ENCODE data around the gene ENTHD1.

ENTHD1 gene

GRCh38 chr22:39872548-39872947 lies 21.0 kb downstream of the ENTHD1 start:
- no peak for TF ChIP-seq CTCF (IDR thresholded peaks at IDR 0.05)

GRCh38 chr22:39871008-39871798 lies 22.4 kb downstream of the ENTHD1 start:
- TF ChIP-seq CTCF (IDR thresholded peaks at IDR 0.05), result no peak

GRCh38 chr22:39868741-39869140 lies 24.8 kb downstream of the ENTHD1 start:
- TF ChIP-seq CTCF (IDR thresholded peaks at IDR 0.05), result no peak

DNA sequence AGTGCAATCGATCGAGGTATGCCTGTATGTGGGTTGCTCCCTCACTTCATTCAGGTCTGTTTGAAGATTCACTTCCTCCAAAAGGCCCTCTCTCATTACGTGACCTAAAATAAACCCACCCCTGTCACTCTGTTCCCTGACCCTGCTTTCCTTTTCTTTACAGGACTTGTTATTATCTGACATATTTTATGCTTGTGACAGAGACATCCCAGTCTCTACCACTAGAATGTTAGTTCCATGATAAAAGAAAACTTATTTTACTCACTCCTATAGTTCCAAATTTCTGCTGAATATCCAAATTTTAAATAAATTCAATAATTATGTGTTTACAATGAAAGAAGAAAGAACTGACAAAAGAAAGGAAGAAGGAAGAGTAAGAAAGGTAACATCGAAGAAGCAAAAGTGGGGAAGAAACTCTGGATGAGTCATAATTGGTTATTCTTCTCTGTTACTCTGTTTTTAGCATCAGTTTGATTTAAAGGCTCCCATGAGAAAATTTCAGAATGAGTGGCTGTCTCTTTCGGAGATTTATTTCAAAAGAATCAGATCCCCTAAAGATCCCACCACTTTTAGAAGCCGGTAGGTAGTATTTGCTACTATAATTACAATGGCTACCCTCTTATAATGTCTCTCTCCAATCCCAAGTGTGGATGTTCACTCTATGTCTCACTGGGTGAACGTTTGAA lies 33.5 kb downstream of the ENTHD1 start:
- no peak for TF ChIP-seq CTCF (IDR thresholded peaks at IDR 0.05)

- no peak for TF ChIP-seq CTCF (IDR thresholded peaks at IDR 0.05)
These were observed 37.0 kb downstream of the ENTHD1 start for GRCh38 chr22:39856588-39856987.

GRCh38 chr22:39852799-39853198 lies 40.8 kb downstream of the ENTHD1 start:
- TF ChIP-seq CTCF (IDR thresholded peaks at IDR 0.05), result no peak

DNA sequence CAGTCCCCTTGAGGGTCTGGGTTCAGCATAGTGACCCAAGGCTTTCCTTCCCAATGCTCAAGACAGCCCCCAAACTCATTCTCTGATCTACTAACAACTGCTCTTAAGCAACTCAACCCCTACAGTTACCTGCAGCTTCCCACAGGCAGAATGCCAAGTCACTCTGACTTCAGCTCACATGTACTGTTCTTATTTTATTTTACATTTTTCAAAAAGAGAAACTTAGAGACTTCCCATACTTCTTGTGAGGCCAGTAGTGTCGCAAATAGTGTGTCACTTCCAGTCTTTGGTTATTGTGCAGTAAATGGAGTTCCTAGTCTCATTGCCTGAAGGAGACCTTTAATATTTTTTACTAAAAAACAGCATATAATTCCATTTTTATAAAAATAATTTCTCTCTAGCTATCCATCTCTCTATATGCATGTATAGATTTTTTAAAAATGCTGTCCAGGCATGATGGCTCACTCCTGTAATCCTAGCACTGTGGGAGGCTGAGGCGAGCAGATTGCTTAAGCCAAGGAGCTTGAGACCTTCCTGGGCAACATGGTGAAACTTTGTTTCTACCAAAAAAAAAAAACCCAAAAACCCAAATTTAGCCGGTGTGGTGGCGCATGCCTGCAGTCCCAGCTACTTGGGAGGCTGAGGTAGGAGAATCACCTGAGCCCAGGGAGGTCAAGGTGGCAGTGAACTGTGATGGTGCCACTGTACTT lies 41.8 kb downstream of the ENTHD1 start:
- no peak for TF ChIP-seq CTCF (IDR thresholded peaks at IDR 0.05)
